ENCODE measurements around the gene FAM180B.

- TF ChIP-seq CTCF (IDR thresholded peaks at IDR 0.05; ENCODE audit: low read length) (no peak), EZH2 (IDR thresholded peaks at IDR 0.05; ENCODE audit: borderline replicate concordance, low read length) (no peak)
Measured at GRCh38 chr11:47536915-47537314, 49.6 kb upstream of the FAM180B start.
